ENCODE results near the gene CIB4. TPM values are rescaled to one million over a fixed set of nuclear protein-coding genes. Genes with fewer than 3 reads are reported as not detected.

Gene CIB4
- total and polyA plus RNA-seq, 2 donors from 2014 or later = not detected

DNA sequence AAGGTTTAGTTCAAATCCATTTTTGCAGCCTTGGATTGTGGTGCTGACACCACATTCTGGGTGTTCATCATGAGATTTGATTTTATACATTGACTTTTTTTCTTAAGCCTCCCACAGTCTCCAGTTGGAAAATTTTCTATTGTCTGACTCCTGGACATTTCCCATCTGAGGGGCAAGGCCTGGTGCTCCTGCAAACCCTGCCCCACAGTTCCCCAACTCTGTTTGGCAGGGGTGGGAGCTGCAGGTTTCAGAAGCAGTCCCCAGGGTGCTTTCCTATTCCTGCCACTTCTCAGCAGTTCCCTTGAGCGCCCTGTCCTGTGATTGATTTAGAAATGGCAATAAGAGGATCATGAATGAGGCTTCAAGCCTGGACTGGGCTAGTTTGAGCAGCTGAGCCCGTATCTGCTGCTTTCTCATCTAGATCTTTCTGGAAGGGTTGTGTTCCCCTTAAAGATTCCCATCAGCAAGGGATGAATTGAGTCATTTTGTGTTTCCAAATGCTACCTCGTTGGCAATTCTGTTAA is 77.0 kb downstream of the CIB4 start:
- DNase-seq (peak in 1 of 5 donors; percentile 2), FAIRE-seq (no peak)
- no peaks in the 10 kb centered on the region for H3K9me3 ChIP-seq (ENCODE audit: control insufficient read depth in 2 of 3, insufficient read depth in 1 of 3, low read length in 3 of 3)
- H3K4me1 ChIP-seq (ENCODE audit: control insufficient read depth in 2 of 3, insufficient read depth in 2 of 3, low read depth in 1 of 3, low read length in 3 of 3) = peaks cover 0 to 10% (median 0%) of the 10 kb centered on the region in 3 donors
- intact Hi-C loops (cut with DNase I) = no loop called here
- no peak overlapping the region for H3K27ac ChIP-seq (ENCODE audit: low read depth in 2 of 2, low read length in 2 of 2)
- TF ChIP-seq, protein P1, sequence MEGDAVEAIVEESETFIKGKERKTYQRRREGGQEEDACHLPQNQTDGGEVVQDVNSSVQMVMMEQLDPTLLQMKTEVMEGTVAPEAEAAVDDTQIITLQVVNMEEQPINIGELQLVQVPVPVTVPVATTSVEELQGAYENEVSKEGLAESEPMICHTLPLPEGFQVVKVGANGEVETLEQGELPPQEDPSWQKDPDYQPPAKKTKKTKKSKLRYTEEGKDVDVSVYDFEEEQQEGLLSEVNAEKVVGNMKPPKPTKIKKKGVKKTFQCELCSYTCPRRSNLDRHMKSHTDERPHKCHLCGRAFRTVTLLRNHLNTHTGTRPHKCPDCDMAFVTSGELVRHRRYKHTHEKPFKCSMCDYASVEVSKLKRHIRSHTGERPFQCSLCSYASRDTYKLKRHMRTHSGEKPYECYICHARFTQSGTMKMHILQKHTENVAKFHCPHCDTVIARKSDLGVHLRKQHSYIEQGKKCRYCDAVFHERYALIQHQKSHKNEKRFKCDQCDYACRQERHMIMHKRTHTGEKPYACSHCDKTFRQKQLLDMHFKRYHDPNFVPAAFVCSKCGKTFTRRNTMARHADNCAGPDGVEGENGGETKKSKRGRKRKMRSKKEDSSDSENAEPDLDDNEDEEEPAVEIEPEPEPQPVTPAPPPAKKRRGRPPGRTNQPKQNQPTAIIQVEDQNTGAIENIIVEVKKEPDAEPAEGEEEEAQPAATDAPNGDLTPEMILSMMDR (IDR thresholded peaks at IDR 0.05; ENCODE audit: borderline replicate concordance, extremely low read depth, insufficient read depth) = no peak
- no peaks in the 10 kb centered on the region for H3K27me3 ChIP-seq (ENCODE audit: control insufficient read depth, insufficient read depth, low read length)
- no peak overlapping the region for H3K4me3 ChIP-seq (ENCODE audit: low read length in 3 of 3)
- no peak overlapping the region for H3K9ac ChIP-seq (ENCODE audit: low read length in 3 of 3)
- no peaks in the 10 kb centered on the region for H3K36me3 ChIP-seq (ENCODE audit: control insufficient read depth in 2 of 3, insufficient read depth in 3 of 3, low read length in 3 of 3)

DNA sequence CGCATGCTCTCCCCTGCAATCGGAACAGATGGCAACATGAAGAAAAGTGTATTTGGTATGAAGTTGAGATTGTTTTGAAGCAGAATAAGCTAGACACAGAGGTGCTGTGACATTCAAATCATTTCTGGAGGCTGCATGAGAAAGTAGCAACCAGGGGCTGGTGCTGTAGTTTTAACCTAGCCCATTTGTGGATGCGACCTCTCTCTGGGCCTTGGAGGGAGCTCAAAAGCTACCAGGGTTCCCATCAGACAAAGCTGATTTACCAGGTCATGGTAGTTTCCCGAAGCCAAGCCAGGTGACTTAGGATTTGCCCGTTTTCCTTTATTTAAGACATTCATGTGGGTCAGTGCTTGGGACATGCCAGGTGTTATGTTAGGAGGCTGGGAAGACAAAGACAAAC is 77.5 kb downstream of the CIB4 start:
- DNase-seq (peak in 1 of 5 donors; percentile 9), FAIRE-seq (no peak)
- Histone ChIP-seq H3K9me3 (ENCODE audit: control insufficient read depth in 2 of 3, insufficient read depth in 1 of 3, low read length in 3 of 3) (no peaks in the 10 kb centered on the region), H3K27me3 (ENCODE audit: control insufficient read depth, insufficient read depth, low read length) (no peaks in the 10 kb centered on the region), H3K27ac (ENCODE audit: low read depth in 2 of 2, low read length in 2 of 2) (no peak overlapping the region), H3K9ac (ENCODE audit: low read length in 3 of 3) (no peak overlapping the region), H3K4me3 (ENCODE audit: low read length in 3 of 3) (no peak overlapping the region), H3K4me1 (ENCODE audit: control insufficient read depth in 2 of 3, insufficient read depth in 2 of 3, low read depth in 1 of 3, low read length in 3 of 3) (peaks cover 0 to 10% (median 0%) of the 10 kb centered on the region in 3 donors), H3K36me3 (ENCODE audit: control insufficient read depth in 2 of 3, insufficient read depth in 3 of 3, low read length in 3 of 3) (no peaks in the 10 kb centered on the region)
- TF ChIP-seq, protein P1 (IDR thresholded peaks at IDR 0.05; ENCODE audit: borderline replicate concordance, extremely low read depth, insufficient read depth) = no peak
- intact Hi-C loops (cut with DNase I) = no loop called here

DNA sequence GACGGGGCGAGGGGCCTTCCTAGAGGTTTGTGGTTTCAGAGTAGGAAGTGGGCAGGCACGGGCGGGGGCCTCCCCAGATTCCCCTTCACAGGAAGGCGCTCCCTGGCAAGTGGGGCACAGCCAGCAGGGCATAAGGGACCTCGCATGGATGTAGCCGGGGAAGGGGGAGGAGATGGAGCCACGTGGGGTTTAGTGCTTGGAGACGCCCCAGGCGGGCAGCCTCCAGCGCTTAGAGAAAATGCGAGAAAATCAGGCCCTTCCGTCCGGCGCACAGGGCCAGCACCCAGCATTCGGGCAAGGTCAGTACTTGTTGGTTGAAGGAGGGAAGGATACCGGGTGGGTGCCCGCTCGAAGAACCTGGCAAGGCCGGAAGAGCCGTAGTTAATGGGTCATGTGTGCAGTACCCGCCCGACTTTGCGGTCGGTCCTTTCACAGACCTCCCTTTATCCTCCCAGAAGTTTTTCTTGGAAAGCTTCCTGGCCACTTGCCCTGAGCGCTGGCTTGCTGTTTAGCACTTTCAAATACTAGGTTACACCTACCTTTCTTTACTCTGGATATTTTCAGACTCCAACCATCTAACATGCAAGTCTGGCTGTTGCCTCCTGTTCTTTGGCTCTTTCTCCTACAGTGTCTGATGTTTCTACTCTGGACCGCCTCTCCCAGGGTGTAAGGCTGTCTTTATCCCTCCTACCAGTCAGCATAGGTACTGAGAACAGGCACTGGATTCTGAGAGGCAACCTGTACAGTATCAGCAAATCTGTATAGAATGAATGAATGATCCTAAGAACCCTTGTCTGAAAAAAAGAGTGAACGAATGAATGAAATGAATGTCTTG is 78.1 kb downstream of the CIB4 start:
- intact Hi-C loops (cut with DNase I) = no loop called here
- peak in 4 of 5 donors; percentile 37 to 88 (median 53) for DNase-seq
- H3K4me3 ChIP-seq (ENCODE audit: low read length in 3 of 3) = peak overlapping the region in 1 of 3 donors; percentile 48
- no peaks in the 10 kb centered on the region for H3K27me3 ChIP-seq (ENCODE audit: control insufficient read depth, insufficient read depth, low read length)
- TF ChIP-seq, protein P1 (IDR thresholded peaks at IDR 0.05; ENCODE audit: borderline replicate concordance, extremely low read depth, insufficient read depth) = no peak
- no peak overlapping the region for H3K9ac ChIP-seq (ENCODE audit: low read length in 3 of 3)
- H3K4me1 ChIP-seq (ENCODE audit: control insufficient read depth in 2 of 3, insufficient read depth in 2 of 3, low read depth in 1 of 3, low read length in 3 of 3) = peaks cover 0 to 10% (median 0%) of the 10 kb centered on the region in 3 donors
- no peak for FAIRE-seq
- no peaks in the 10 kb centered on the region for H3K36me3 ChIP-seq (ENCODE audit: control insufficient read depth in 2 of 3, insufficient read depth in 3 of 3, low read length in 3 of 3)
- H3K27ac ChIP-seq (ENCODE audit: low read depth in 2 of 2, low read length in 2 of 2) = no peak overlapping the region
- no peaks in the 10 kb centered on the region for H3K9me3 ChIP-seq (ENCODE audit: control insufficient read depth in 2 of 3, insufficient read depth in 1 of 3, low read length in 3 of 3)
